GM18951 (cell line): Measurements from ENCODE around the gene KCNH2.

Experiments used
- POLR2A ChIP-seq: IDR thresholded peaks from 4 replicates; pipeline ENCODE4 v1.6.1; 2011; ENCODE audit warnings: mild to moderate bottlenecking; ENCODE audit not compliant: insufficient read length, insufficient read depth; ENCODE audit errors: extremely low read depth
- in situ Hi-C: fragments of 300-500 bp; cut with MboI; formaldehyde crosslinking; loops from one replicate; pipeline ENCODE4 v1.12.0; 2022; ENCODE audit warnings: low sequenced_read_pairs, mixed read lengths, inconsistent platforms; ENCODE audit not compliant: unreplicated experiment

KCNH2 gene

DNA sequence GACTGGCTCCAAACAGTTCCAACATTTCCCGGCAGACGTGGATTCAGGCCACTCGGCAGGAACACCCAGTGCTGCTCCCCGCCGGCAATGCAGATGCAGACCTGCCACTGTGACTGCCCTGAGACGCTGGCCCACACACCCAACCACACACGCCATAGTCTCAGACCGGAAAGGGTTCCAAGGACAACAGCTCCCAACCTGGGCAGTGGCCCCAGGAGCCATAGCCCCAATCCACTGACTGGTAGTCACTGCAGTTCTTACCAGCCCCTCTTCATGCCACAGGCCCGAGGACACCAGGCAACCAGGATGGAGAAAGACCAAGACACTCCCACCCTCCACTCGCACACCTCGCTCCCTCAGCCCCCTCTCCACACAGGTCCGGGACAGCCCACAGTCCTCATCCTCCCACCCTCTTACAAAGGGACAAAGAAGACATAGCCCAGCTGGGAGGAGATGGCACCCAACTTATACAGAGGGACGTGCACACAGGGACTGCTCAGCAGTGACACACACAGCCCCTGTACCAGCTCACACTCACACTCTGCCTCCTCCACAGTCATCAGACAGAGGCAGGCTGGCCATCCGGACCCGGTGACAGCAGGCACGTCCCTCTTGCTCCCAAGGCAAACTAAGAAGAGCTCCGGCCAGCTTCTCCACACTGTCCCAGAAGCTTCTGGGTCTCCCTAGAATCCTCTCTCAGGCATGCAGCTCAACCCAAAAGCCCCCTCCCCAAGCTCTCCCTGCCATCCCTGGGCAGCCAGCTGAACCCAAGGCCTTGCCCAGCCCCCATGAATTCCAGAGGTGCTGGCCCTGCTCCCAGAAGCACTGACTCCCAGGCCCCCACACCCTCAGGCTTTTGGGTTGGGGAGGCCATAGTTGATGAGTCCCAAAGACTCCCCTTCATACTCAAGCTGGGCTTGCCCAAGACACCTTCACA lies 24.8 kb downstream of the KCNH2 start:
- in situ Hi-C loops, result no loop called here
- TF ChIP-seq POLR2A, result no peak

DNA sequence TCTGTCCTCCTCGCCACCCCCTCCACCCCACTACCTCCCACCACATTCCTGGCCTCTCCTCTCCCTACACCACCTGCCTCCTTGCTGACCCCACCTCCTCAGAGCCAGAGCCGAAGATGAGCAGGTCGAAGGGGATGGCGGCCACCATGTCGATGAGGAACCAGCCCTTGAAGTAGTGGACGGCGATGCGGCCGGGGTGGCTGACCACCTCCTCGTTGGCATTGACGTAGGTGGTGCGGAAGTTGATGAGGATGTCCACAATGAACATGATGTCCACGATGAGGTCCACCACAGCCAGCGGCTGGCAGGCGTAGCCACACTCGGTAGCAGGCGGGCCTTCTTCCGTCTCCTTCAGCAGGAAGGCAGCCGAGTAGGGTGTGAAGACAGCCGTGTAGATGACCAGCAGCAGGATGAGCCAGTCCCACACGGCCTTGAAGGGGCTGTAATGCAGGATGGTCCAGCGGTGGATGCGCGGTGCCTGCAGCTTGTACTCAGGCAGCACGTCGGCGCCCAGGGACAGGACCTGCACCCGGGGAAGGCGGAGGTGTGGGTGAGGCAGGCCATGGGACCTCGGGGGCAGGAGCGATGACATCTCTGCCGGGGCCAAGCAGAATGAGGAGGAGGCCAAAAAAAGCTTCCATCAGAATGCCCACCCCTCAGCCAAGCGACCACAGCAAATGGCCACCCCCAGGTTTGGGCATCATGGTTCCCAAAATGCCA lies 25.6 kb downstream of the KCNH2 start:
- in situ Hi-C loops, result no loop called here
- TF ChIP-seq POLR2A, result no peak

DNA sequence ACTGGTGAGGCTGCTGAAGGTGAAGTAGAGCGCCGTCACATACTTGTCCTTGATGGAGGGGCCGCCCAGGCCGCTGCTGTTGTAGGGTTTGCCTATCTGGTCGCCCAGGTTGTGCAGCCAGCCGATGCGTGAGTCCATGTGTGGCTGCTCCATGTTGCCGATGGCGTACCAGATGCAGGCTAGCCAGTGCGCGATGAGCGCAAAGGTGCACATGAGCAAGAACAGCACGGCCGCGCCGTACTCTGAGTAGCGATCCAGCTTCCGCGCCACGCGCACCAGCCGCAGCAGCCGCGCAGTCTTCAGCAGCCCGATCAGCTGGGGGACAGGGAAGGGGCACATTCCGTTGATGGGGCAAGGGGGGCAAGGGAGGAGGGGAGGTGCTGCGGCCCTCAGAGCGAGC lies 26.6 kb downstream of the KCNH2 start:
- TF ChIP-seq POLR2A, result no peak
- in situ Hi-C loops, result no loop called here

DNA sequence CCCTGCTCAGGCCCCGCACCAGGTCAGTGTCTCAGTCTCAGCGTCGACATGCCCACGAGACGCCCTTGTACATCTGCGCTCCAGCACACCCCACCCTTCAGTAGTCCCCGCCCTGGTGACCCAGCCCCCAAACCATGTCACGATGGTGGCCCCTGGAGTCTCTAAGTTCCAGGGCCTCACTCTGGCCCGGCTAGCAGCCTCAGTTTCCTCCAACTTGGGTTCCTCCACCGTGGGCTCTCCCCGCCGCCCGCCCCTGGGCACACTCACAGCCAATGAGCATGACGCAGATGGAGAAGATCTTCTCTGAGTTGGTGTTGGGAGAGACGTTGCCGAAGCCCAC lies 27.0 kb downstream of the KCNH2 start:
- TF ChIP-seq POLR2A, result no peak
- in situ Hi-C loops, result no loop called here

DNA sequence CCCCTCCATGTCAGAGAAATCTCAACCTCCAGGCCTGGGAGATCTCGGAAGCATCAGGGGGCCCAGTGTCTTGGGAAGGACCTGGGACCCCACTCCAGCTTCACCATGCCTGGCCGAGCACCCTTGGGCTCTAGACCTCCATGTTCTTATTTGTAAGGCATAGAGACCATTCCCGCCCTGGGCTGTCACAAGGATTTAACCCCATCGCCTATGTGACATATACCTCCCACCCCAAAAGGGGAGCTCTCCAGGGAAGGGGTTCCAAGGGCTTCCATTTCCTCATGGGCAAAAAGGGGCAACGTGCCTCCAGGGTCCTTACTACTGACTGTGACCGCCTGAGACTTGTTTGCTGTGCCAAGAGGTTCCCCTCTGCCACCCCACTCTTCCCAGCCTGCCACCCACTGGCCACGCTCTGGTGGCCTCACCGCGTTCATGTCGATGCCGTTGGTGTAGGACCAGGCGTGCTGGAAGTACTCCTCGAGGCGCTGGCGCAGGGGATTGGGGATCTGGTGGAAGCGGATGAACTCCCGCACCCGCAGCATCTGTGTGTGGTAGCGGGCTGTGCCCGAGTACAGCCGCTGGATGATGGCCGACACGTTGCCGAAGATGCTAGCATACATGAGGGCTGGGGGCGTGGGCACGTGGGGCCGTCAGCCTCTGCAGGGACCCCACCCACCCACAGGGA lies 27.5 kb downstream of the KCNH2 start:
- no peak for TF ChIP-seq POLR2A
- in situ Hi-C loops, result no loop called here

DNA sequence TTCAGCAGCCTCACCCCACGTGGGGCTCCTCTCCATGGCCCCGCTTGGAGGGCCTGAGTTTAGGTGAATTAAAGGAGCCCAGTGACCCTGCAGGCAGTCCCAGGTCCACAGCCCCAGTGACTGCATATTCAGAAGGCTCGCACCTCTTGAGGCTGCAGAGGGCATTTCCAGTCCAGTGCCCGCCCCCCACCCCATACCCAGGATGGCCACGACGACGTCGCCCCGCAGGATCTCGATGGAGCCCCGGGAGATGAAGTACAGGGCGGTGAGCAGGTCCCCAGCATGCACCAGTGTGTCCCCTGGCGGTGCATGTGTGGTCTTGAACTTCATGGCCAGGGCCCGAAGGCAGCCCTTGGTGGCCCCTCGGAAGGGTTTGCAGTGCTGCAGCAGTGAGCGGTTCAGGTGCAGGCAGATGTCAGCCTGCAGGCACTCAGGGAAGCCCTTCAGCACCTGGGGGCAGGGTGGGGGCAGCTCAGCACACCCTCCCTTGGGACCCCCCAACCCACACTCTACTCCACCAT lies 28.1 kb downstream of the KCNH2 start:
- no peak for TF ChIP-seq POLR2A
- in situ Hi-C loops, result no loop called here

DNA sequence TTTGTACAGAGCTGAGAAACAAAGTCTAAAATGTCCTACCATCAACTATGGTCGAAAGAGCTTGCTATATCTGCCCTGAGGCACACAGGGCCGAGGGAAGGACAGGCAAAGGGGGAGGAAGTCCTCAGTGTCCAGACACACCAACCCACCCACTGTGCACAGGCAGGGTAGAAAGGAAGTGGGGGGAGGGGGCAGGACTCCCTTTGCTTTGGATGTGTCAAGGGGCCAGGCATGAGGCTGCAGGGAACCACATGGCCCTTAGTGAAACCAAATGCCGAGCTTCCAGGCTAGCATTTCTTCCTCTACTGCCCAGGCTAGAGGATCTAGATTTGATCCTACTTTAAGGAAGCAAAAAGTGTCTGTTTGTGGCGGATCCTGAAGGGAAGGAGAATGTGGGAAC lies 28.6 kb downstream of the KCNH2 start:
- in situ Hi-C loops, result no loop called here
- TF ChIP-seq POLR2A, result no peak

DNA sequence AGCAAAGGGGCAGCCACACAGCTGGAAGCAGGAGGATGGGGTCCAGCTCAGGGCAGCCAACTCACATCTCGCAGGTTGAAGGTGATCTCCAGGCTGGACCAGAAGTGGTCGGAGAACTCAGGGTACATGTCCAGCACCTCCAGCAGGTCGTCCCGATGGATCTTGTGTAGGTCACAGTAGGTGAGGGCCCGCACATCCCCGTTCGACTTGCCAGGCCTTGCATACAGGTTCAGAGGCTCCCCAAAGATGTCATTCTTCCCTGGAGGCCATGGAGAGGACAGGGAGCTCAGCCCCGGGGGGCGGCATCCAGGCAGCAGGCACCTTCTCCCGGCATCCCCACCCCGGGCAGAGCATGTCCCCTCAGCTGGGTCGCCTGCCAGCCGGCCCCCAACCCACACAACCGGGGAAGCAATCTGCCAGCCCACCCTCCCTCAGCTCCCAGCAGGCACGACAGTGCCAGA lies 29.3 kb downstream of the KCNH2 start:
- in situ Hi-C loops, result no loop called here
- no peak for TF ChIP-seq POLR2A

DNA sequence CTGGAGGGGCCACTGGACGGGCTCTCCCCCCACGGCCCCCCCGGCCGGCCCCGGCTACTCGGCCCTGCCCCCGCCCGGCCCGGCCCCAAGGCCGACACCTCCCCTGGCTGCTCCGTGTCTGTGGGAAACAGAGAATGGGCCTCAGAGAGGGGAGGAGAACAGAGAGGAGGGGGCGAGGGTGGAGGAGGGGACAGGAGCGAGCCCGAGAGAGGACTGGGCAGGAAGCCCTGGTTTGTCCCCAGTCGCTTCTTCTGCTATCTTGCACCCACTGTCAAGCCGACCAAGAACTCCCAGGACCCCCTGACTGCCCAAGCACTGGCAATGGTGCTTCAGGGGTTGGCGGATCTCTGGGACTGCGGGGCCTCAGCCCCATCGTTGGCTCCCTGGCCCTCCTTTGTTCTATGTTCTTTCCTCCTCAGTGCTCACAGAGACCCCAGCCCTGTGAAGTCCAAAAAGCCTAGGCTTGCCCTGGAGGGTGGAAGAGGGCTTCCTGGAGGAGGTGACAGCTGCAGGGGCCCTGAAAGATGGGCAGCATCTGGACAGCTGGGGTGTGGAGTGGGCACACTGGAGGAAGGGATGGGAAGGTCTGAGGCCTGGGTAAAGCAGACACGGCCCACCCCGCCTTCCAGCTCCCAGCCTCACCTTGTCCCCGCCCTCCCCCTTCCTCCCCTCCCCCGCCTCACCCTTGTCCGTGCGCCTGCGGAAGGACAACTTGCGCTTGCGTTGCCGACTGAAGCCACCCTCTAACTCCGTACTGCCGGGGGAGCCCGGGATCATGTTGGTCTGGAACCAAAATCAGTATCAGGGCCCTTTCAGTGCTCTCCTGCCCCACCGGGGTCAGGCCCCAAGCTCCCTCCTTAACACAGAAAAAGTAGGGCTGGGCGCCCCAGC lies 30.1 kb downstream of the KCNH2 start:
- in situ Hi-C loops, result no loop called here
- TF ChIP-seq POLR2A, result no peak

DNA sequence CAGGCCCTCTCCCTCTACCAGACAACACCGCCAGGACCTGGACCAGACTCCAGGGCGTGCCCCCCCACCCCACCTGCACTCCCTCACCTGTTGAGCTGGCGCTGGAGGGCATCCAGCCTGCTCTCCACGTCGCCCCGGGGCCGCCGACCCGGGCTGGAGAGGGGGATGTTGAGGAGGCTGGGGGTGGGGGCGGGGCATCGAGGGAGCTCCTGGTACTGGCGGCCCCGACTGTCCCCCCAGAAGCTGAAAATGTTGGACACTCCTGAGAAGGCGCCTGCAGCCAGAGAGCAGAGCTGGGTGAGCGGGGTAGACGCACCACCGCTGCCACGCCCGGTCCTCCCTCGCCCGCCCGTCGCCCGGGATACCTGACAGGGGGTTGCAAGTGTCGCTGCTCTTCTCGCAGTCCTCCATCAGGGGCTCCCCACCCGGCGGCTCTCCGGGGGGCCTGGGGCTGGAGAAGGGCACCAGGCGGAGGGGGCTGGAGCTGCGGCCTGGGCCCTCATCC lies 30.8 kb downstream of the KCNH2 start:
- no peak for TF ChIP-seq POLR2A
- in situ Hi-C loops, result no loop called here

DNA sequence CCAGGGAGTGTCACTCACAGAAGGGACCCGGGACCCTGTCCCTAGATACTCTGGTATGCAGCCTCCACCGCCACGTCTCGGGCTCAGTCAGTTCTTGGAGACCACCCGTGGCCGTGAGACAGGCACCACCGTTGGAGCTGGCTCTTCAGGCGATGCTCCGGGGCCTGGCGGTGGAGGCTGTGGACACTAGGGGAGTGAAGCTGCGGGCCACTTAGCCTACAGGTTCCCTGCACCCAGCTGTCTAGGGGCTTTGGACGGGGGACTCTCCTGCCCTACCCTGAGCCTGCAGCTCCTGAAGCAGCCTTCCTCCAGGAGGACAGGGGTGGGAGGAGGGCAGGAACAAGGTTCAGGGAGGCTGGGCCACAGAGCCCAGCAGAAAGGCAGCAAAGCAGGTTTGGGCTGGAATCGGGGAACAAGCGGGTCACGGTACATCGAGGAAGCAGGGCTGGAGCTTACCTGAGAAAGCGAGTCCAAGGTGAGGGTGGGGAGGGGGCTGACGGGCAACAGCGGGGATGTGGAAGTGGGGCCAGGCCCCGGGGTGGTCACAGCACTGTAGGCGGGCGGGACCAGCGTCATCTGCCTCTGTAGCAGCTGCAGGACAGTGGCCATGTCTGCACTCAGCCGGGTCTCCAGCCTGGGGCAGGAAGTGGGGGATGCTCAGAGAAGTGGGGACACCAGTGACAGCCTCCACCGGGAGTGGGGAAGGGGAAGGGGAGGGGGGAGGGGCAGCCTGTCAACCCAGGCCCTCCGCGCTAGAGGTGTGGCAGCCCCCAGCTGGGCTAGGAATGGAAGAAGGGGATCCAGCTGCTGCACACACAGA lies 31.5 kb downstream of the KCNH2 start:
- in situ Hi-C loops, result no loop called here
- no peak for TF ChIP-seq POLR2A
